Right lobe of liver (tissue), 6 donors: ENCODE data around the gene CCDC24. TPM values are rescaled to one million over a fixed set of nuclear protein-coding genes. Genes with fewer than 3 reads are reported as not detected.

Source experiments
- ATAC-seq, 4 donors: fragments of 200-7000 bp; cut with Tn5 transposase; one replicate each; pipeline ENCODE4 v1.9.1; 2020; ENCODE audit warnings: mild to moderate bottlenecking in 4 of 4, moderate library complexity in 4 of 4
- DNase-seq, 3 donors: peaks; one replicate each; pipeline ENCODE4 v3.0.0-alpha.2; 2020
- H3K27ac ChIP-seq, 3 donors: fragments of 200-600 bp; one replicate each; pipeline ENCODE4 v1.8.0; 2022
- H3K27me3 ChIP-seq, 2 donors: fragments of 200-600 bp; one replicate each; pipeline ENCODE4 v1.8.0; 2022
- H3K36me3 ChIP-seq, 4 donors: fragments of 200-600 bp; sonication (generic) in 1 of 4; one replicate each; pipeline versions ENCODE4 v1.5.1 to v1.8.0; 2017 to 2022; ENCODE audit warnings: control low read depth in 1 of 4
- H3K4me1 ChIP-seq, 4 donors: fragments of 200-600 bp; sonication (generic) in 1 of 4; one replicate each; pipeline versions ENCODE4 v1.5.1 to v1.8.0; 2017 to 2022; ENCODE audit warnings: control low read depth in 1 of 4
- H3K4me3 ChIP-seq, 3 donors: fragments of 200-600 bp; one replicate each; pipeline ENCODE4 v1.8.0; 2022
- H3K9me3 ChIP-seq, 4 donors: fragments of 200-600 bp; sonication (generic) in 1 of 4; one replicate each; pipeline versions ENCODE4 v1.5.1 to v1.8.0; 2017 to 2022; ENCODE audit warnings: control low read depth in 1 of 4
- CTCF ChIP-seq, 4 donors: fragments of 200-600 bp in 3 of 4; fragments of 450-650 bp in 1 of 4; IDR thresholded peaks; one replicate each; pipeline versions ENCODE4 v1.5.1 to v1.8.0; 2016 to 2022; ENCODE audit warnings: antibody characterized with exemption in 4 of 4, mild to moderate bottlenecking in 2 of 4
- POLR2A ChIP-seq: fragments of 450-650 bp; IDR thresholded peaks from one replicate; pipeline ENCODE4 v1.6.1; 2017; ENCODE audit warnings: antibody characterized with exemption, mild to moderate bottlenecking
- WGBS: methylation state at CpG from one replicate; pipeline ENCODE4 v1.1.6; 2018; ENCODE audit warnings: low coverage, low lambda C conversion rate; ENCODE audit not compliant: insufficient coverage; ENCODE audit errors: missing lambda C conversion rate; 5-methylcytosine and 5-hydroxymethylcytosine counted together
- intact Hi-C, 2 donors: fragments of 100-400 bp; cut with DNase I; formaldehyde crosslinking; loops; one replicate each; pipeline versions ENCODE4 v1.11.2 to v1.14.1; 2022
- total RNA-seq, 6 experiments: library from RNA; depleted of rRNA in 2 of 6; stranded (reverse); fragments of >200 nt in 2 of 6; fragmentation: NEBNext Ultra II Directional in 3 of 6; extraction: Animal tissue kit (Norgen Biotek cat#: 25700) in 3 of 6; gene quantifications; one replicate each; pipeline versions ENCODE4 v1.1.0 to v1.2.4, GENCODE V29; 2016 to 2023
- donor health status: DM: no; HTN: yes; CAD: no.
- donor health status: DM: no; HTN: no; CAD: no.
- donor health status: DM: no; HTN: no; CAD: no.
- donor health status: DM: no; HTN: yes; CAD: no.
- donor health status: DM: no; HTN: yes; CAD: no.

The CCDC24 gene
- total RNA-seq, 6 experiments from 2014 or later, result 2.2 to 8.4 (median 3.5) TPM

- intact Hi-C loops, result no loop called here
- H3K27ac ChIP-seq, result no peak overlapping the region
- peak overlapping the region; percentile 70 to 71 (median 70) for H3K4me3 ChIP-seq
- H3K27me3 ChIP-seq, result no peaks in the 10 kb centered on the region
- DNase-seq, result peak in 1 of 3 donors; percentile 49
- 41% methylated on average over 3 of the region's 13 CpGs for WGBS
- peaks cover 0 to 14% (median 5%) of the 10 kb centered on the region in 4 donors for H3K36me3 ChIP-seq
- no peak for TF ChIP-seq CTCF (IDR thresholded peaks at IDR 0.05)
- TF ChIP-seq POLR2A, result no peak
- H3K9me3 ChIP-seq, result no peaks in the 10 kb centered on the region
- H3K4me1 ChIP-seq, result peaks cover 0 to 38% (median 13%) of the 10 kb centered on the region in 4 donors
- peak in 1 of 4 donors; percentile 7 for ATAC-seq
These were observed 10.9 kb upstream of the CCDC24 start for GRCh38 chr1:43980255-43981134.

- TF ChIP-seq CTCF (IDR thresholded peaks at IDR 0.05) (no peak), POLR2A (no peak)
- 85% methylated on average over 7 of the region's 20 CpGs for WGBS
- no peak overlapping the region for H3K27ac ChIP-seq
- DNase-seq (no peak), ATAC-seq (no peak)
- no peaks in the 10 kb centered on the region for H3K27me3 ChIP-seq
- H3K4me1 ChIP-seq, result peaks cover 0 to 32% (median 10%) of the 10 kb centered on the region in 4 donors
- intact Hi-C loops, result no loop called here
- H3K4me3 ChIP-seq, result no peak overlapping the region
- H3K9me3 ChIP-seq, result no peaks in the 10 kb centered on the region
- peaks cover 0 to 14% (median 5%) of the 10 kb centered on the region in 4 donors for H3K36me3 ChIP-seq
These were observed 10.3 kb upstream of the CCDC24 start for GRCh38 chr1:43981135-43981491.

GRCh38 chr1:43981636-43982035 lies 9.8 kb upstream of the CCDC24 start:
- intact Hi-C loops, result no loop called here
- H3K36me3 ChIP-seq, result peaks cover 0 to 9% (median 5%) of the 10 kb centered on the region in 4 donors

GRCh38 chr1:43982241-43982640 lies 9.2 kb upstream of the CCDC24 start:
- TF ChIP-seq POLR2A (no peak), CTCF (IDR thresholded peaks at IDR 0.05) (no peak)
- Histone ChIP-seq H3K9me3 (no peaks in the 10 kb centered on the region), H3K36me3 (peaks cover 0 to 3% (median 1%) of the 10 kb centered on the region in 4 donors), H3K27ac (no peak overlapping the region), H3K4me3 (no peak overlapping the region), H3K4me1 (peaks cover 0 to 30% (median 7%) of the 10 kb centered on the region in 4 donors), H3K27me3 (no peaks in the 10 kb centered on the region)
- intact Hi-C loops, result no loop called here
- WGBS, result 94% methylated on average over 2 of the region's 8 CpGs
- DNase-seq, result no peak
- ATAC-seq, result no peak

More at GRCh38 chr1:43981636-43982035, 9.8 kb upstream of the CCDC24 start:
- Histone ChIP-seq H3K4me1 (peaks cover 0 to 30% (median 7%) of the 10 kb centered on the region in 4 donors), H3K27me3 (no peaks in the 10 kb centered on the region), H3K9me3 (no peaks in the 10 kb centered on the region), H3K27ac (no peak overlapping the region), H3K4me3 (no peak overlapping the region)
- no peak for TF ChIP-seq POLR2A
- TF ChIP-seq CTCF (IDR thresholded peaks at IDR 0.05), result no peak
- ATAC-seq (no peak), DNase-seq (no peak)
- no CpG with 5 or more reads among the region's 20 CpGs for whole genome bisulfite sequencing
